ENCODE data around the gene FLNC. TPM values are rescaled to one million over a fixed set of nuclear protein-coding genes. Genes with fewer than 3 reads are reported as not detected.

FLNC gene
- total and polyA plus RNA-seq, 9 of the 15 experiments (the other 6 are each of a cell fraction or from before 2014, with no cell fraction given) = 0.90 to 155 (median 28.8) TPM

- Histone ChIP-seq H3K4me2 (ENCODE audit: insufficient read depth, low read length) (peak overlapping the region; percentile 25; the same call in 1 of the 2 replicates), H4K20me1 (replicated peaks; ENCODE audit: control insufficient read depth, insufficient read depth, low read length) (no peaks in the 10 kb centered on the region), H3K9me3 (replicated peaks; ENCODE audit: control insufficient read depth, insufficient read depth, low read depth, low read length) (no peaks in the 10 kb centered on the region), H3K79me2 (ENCODE audit: control insufficient read depth, insufficient read depth, low read length) (peaks cover 9% of the 10 kb centered on the region; the same call in 2 of the 3 replicates), H3K36me3 (ENCODE audit: control insufficient read depth, insufficient read depth, low read length) (peaks cover 17% of the 10 kb centered on the region; the same call in 2 of the 3 replicates), H3K27ac (ENCODE audit: extremely low read depth, low read depth, low read length) (peak overlapping the region; percentile 12; the same call in 1 of the 3 replicates), H3K9me1 (ENCODE audit: control insufficient read depth, insufficient read depth, low read length) (no peaks in the 10 kb centered on the region), H3K4me1 (replicated peaks in 1 of 2; ENCODE audit: control insufficient read depth in 2 of 2, insufficient read depth in 2 of 2, low read length in 2 of 2) (peaks cover 18 to 46% of the 10 kb centered on the region in 2 experiments), H3K27me3 (ENCODE audit: control insufficient read depth in 2 of 2, insufficient read depth in 2 of 2, low read length in 2 of 2) (no peaks in the 10 kb centered on the region), H3K4me3 (no peak overlapping the region), H3K9ac (ENCODE audit: insufficient read depth in 1 of 2, low read depth in 2 of 2, low read length in 2 of 2) (peak overlapping the region in 1 of 2 experiments; percentile 19; a peak in 2 of 4 replicates), H2AFZ (ENCODE audit: low read depth, low read length) (peak overlapping the region; percentile 62)
- in situ Hi-C loops (cut with MboI) = no loop called here
- peak; percentile 55 for FAIRE-seq
- peak in 2 of 4 experiments; percentile 60 to 63 for DNase-seq (ENCODE audit: extremely low read depth in 1 of 4, low spot score in 3 of 4)
- intact Hi-C loops (cut with micrococcal nuclease) = loop anchor here (2.0 to 5.0 kb wide), 2 partner anchors 40 to 89 kb away; no protein-coding TSS in a partner anchor
- ATAC-seq = peak; percentile 19; the same call in 1 of the 3 replicates
- WGBS (ENCODE audit: insufficient coverage, low coverage, missing lambda C conversion rate) = 60% methylated on average over 5 of the region's 5 CpGs
- ChIA-PET CTCF (ENCODE audit: low intra/inter-chr PET ratio) (no interaction called here), POLR2A (interaction anchor here (0.7 to 2.1 kb wide), 9 partner anchors 9 to 81 kb away, joined by 3 to 7 read pairs (median 5); no protein-coding TSS in a partner anchor)
- no TSS peak for BruUV-seq (replicated peaks)
- TF ChIP-seq NCOA1 (IDR thresholded peaks at IDR 0.05; ENCODE audit: low read depth) (no peak), RNF2 (IDR thresholded peaks at IDR 0.05) (0 out of 2 replicates have a peak, but pooled peaks have one; percentile 39), TCF7 (IDR thresholded peaks at IDR 0.05; ENCODE audit: borderline replicate concordance) (no peak), FOXJ2 (tag; IDR thresholded peaks at IDR 0.05) (no peak), RREB1 (CRISPR knock-in tag; IDR thresholded peaks at IDR 0.05) (no peak), GTF3C2 (IDR thresholded peaks at IDR 0.05; ENCODE audit: borderline replicate concordance, extremely low read depth, insufficient read length) (no peak)
- TF ChIP-seq, protein P1, sequence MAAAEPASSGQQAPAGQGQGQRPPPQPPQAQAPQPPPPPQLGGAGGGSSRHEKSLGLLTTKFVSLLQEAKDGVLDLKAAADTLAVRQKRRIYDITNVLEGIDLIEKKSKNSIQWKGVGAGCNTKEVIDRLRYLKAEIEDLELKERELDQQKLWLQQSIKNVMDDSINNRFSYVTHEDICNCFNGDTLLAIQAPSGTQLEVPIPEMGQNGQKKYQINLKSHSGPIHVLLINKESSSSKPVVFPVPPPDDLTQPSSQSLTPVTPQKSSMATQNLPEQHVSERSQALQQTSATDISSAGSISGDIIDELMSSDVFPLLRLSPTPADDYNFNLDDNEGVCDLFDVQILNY (CRISPR knock-in tag; IDR thresholded peaks at IDR 0.05) = 0 out of 2 replicates have a peak, but pooled peaks have one; percentile 2
- TF ChIP-seq, protein P2, sequence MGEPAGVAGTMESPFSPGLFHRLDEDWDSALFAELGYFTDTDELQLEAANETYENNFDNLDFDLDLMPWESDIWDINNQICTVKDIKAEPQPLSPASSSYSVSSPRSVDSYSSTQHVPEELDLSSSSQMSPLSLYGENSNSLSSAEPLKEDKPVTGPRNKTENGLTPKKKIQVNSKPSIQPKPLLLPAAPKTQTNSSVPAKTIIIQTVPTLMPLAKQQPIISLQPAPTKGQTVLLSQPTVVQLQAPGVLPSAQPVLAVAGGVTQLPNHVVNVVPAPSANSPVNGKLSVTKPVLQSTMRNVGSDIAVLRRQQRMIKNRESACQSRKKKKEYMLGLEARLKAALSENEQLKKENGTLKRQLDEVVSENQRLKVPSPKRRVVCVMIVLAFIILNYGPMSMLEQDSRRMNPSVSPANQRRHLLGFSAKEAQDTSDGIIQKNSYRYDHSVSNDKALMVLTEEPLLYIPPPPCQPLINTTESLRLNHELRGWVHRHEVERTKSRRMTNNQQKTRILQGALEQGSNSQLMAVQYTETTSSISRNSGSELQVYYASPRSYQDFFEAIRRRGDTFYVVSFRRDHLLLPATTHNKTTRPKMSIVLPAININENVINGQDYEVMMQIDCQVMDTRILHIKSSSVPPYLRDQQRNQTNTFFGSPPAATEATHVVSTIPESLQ (CRISPR knock-in tag; IDR thresholded peaks at IDR 0.05) = 0 out of 2 replicates have a peak, but pooled peaks have one; percentile 60
Observed at GRCh38 chr7:128793181-128793547, 37.0 kb upstream of the FLNC start.
